Ecto neural progenitor cell (in vitro differentiated cells): ENCODE results near the gene FEV.

Experiments used
- DNase-seq: peaks from one replicate; pipeline ENCODE4 v3.0.0-alpha.2; 2018; ENCODE audit warnings: low spot score

Gene FEV

DNA sequence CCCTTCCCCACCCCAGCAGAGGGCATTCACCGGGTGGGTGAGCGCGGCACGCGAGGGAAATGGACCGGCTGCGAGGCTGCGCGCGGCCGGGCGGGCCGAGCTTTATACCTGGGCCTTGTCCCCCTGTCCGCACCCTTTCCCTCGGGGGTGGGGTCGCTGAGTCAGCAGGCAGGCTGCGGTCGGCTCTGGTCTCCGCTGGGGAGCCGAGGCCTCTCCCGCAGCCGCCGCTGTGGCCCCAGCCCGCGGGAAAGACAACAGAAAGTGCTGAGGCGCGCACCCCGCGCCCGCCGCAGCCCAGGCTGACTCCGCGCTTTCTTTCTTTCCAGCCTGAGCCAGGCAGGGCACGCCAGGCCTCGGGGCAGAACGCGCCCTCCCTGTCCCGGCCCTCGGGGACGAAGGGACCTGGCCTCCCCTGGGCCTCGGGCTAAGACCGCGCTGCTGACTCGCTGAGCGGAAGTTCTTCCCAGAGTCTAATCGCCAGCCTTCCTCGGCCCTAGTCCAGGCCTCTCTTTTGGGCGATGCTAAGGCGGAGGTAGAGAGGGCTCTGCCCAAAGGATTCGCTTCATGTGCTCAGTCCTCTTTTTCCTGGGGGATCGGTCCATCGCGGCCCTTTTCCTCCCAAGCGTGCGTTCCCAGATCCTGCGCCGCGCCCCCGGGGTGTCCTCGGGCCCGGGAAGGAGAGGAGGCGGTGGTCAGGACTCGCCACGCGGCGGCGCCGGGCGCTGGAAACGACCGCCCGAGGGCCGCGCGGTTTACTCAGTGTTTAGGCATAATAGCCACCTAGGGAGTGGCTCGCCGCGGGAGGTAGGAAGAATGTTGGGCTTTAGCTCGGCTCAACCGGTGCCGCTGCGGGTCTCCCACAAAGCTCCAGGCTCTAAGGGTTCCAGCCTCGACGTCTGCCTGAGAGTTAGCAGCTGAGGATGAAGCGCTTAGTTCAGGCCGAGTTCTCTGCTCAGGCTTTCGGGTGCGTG lies 8.6 kb upstream of the FEV start, which contains the start of gene CRYBA2:
CRYBA2 (minus strand) TSS at position 78 of the 971 bp plus-strand sequence. CDS start 246 bp downstream, outside the sequence.
- DNase-seq: peak; percentile 70

DNA sequence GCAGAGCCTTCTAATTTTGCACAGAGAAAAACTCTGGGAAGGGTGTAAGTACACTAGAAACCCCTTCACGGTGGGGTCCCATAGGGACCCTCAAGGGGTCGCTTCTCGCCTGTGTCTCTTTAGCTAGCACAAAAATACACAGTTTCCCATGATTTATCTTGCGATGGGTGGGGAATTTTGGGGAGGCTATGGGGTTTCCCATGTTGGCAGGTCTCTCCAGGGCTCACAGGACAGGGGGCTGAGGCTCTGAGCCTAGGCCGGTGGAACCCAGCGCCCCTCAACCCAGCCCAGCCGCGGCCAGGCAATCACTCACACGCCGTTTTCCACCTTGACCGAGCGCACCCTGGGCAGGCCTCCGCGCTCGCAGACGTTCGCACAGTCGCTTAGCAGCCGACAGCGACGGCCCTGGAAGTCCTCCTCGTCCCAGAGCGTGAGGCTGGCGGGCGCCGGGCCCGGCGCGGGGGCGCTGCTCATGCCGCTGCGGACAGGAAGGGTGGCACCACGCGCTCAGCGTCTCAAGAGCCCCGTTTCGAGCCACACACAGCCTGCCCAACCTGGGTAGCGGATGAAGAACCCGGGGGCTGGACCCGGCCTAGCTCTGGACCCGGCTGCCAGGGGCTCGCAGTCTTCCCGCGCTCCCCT lies 7.8 kb upstream of the FEV start:
- DNase-seq: no peak

DNA sequence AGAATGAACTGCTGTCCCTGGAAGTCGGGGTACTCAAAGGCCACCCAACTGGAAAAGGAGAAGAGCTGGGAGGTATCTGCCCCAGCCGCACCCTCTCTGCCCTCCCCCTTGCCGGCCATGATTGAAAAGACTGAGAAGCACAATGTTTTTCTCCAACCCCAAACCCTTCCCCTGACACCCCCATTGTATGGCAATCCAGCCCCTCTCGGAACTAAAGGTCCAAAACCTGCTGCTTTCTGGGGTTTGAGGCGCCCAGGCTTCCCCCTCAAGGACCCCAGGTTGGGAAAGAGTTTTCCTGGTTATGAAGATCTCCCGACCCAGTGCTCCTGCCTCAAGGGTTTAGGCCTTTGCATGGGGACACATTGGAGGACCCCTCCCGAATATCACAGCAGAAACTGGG lies 7.2 kb upstream of the FEV start:
- no peak for DNase-seq

GRCh38 chr2:218991674-218992168 lies 6.7 kb upstream of the FEV start:
- no peak for DNase-seq

- no peak for DNase-seq
These were observed 5.6 kb upstream of the FEV start for GRCh38 chr2:218990612-218991011.

DNA sequence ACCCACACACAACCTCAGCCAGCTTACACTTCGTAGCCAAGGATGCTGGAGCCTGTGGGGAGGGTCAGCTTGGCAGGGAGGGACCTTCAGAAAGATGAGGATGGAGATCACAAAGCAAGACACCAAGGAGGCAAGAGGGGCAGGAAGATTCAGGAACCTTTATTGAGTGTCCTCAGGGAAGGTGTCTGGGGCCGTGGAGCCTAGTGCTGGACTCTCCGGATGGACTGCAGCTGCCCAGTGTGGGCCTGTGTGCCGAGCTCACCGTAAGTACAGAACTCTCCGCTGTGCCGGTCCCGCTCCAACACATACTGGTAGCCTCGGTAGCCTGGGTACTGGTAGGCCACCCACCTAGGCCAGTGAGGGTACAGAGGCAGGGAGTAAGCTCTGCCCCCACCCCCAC lies 5.1 kb upstream of the FEV start:
- no peak for DNase-seq

DNA sequence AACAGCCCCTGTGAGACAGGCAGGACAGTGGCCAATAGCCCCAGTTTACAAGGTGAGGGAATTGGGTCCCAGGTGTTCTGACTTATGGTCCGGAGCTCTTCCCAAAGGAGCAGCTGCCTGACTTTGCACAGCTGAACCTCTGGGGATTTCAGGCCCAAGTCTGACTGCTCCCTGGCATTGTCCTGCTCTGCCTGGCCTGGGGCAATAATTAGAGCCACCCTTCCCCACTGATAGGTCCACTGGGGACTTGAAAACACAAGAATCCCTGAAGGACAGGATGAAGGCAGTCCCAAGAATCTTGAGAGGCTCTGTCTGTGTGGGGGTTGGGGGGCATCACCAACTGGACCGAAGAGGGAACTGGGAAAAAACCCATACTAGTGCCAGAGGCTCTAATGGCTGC lies 3.7 kb upstream of the FEV start:
- DNase-seq: no peak

GRCh38 chr2:218988164-218988563 lies 3.2 kb upstream of the FEV start:
- no peak for DNase-seq

DNA sequence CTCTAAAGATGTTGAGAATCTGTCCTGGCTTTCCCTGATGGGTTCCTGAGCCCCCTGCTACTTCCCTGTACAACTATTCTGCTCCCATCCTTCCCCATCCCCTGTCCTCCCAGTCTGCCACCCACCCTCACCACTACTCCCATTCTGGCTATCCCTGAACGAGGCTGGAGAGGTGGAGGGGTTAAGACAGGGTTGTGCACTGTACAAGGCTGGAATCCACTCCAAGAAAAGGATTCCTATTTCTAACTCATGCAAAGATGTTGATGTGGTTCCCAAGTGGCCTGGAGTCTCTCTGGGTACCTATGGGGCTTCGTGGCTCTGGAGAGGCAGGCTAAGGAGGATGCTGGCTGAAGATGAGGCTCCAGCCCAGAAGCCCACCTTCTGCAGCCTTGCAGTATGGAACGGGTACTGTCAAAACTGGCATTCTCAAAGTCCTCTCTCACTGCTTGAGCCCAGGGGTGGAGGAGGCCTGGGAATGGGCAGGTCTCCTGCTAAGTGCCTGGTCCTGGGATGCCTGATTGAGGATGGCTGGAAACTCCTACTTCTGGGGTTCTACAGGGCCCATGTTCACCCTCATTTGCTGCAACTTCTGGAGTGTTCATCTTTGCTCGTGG lies 1.3 kb upstream of the FEV start:
- no peak for DNase-seq

DNA sequence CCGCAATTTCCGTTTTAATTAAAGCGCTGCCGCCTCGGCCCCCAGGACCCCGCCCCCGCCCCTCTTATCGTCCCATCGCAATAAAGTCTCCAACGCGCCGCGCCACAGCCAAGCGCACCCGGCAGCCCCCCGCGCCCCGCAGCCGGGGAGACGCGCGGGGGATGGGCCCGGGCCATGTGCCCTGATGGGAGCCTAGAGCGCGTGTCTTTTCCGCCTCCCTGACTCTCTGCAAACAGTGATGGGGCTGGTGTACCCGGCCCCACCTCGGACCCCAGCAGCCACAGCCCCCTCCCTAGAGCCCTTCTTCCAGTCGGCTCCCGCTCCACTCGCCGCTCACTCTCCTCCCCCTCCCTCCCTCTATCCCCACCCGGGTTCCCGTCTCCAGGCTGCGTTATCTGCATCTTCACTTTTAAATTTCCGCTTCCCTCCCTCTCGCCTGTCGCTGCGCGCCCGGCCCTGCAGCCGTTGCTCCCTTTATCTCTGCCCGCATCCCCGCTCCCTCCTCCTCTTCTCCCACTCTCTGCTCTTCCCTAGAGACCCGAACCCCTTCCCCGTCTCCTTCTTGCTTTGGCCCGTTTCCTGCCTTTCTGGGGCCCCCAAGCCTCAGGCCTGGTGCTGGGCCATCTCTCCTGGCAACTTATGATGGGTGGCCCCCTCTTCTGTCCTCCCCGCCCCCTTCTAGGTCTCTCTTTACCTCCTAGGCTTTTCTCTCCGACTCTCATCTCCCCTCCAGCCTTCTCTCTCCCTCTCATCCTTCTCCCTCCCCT lies 524 bp upstream of the FEV start:
- no peak for DNase-seq

DNA sequence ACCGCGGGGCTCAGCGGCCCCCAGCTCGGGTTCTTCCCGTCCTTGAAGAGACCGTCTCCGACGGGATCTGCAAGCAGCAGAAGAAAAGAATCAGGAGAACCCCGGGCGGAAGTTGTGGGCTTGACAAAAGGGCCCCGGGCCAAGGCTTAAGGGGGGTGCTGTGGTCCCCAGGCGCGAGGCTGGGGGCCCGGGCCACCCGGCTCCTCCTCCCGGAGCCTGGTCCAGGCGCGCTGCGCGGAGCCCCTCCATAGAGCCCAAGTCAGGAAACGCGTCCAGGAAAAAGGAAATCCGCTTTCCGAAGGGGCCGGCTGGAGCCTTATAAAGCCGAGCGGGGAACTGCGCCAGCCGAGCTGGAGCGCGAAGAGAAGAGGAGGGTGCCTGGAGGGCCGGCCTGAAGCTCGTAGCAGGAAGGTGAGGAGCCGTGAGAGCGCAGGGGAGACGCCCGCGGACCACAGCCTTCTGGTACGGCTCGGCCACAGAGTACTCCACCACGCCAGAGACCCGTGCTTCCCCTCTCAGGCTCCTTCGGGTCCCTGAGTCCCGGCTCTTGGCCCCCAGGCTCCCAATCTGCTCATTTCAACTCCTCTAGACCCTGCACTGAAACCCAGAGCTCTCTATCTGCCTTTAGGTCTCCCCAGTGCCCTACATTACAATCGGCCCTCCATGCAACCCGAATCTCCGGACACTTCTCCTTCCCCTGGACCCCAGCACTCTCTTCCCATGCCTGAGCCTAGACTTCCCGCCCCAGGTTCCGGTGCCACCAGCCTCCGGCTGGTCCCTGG lies 554 bp downstream of the FEV start:
- DNase-seq: no peak

GRCh38 chr2:218983934-218984238 lies 1.1 kb downstream of the FEV start:
- no peak for DNase-seq

GRCh38 chr2:218983263-218983933 lies 1.6 kb downstream of the FEV start:
- DNase-seq: no peak

- no peak for DNase-seq
These were observed 2.3 kb downstream of the FEV start for GRCh38 chr2:218982586-218983262.

DNA sequence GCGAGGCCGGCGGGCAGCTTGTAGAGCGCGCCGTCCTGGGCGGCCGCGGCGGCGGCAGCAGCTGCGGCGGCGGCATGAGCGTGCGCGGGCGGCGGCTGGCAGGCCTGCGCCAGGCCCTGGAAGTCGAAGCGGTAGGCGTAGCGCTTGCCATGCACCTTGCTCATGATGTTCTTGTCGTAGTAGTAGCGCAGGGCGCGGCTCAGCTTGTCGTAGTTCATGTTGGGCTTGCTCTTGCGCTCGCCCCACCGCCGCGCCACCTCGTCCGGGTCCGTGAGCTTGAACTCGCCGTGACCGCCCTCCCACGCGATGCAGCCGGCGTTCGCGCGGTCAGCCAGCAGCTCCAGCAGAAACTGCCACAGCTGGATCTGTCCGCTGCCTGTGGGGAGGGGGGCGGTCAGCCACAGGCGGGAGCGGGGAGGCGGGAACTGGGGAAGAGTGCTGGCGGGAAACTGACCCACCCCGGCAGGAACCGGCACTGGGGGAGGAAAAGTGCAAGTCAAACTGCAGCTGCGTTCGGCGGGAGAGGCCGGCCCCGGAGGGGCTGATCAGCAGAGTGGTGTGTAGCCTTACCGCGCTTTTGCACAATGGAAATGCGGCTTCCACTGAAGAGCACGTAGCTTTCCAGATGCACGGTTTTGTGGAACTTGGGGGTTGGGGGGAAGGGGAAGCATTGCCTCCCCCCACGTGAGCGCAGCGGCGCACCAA lies 3.0 kb downstream of the FEV start:
- no peak for DNase-seq

GRCh38 chr2:218981390-218981880 lies 3.5 kb downstream of the FEV start:
- no peak for DNase-seq

DNA sequence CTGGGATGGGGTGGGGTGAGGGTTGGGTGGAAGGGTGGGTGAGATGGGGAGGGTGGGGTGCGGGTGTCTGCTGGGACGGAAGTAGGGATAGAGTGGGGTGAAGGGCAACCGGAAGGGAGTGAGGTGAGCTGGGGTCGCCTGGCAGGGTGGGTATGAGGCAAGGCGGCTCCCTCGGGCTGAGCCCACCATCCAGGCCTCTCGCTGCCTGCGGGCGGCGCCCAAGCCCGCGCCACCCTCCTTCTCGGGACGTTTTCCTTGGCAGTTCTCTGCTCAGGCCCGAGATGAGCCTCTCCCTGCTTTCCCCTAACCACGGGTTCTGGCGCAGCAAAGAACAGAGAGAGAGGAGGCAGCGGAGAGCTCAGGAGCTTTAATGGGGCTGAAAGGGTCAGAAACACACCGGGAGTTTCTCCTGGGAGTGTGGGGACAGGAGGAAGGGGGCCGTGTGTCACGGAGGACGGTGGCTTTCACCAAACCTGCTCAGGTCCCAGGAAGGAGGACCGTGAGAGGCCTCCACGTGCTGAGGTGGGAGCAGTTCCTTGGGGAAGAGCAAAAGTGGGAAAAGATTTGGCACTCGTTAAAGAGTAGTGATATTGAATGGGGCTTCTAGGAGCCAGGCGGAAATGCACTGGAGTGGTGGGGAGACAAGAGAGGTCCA lies 4.1 kb downstream of the FEV start:
- DNase-seq: no peak

- DNase-seq: peak; percentile 93
These were observed 4.9 kb downstream of the FEV start for GRCh38 chr2:218979846-218980734.
